Activated naive CD8-positive, alpha-beta T cell treated with anti-CD3 and anti-CD28 coated beads, Interleukin-2, amount 10 ng/mL, durations not matched to agents 7 days and 5 days (primary cell): Measurements from ENCODE around the gene SSBP3. TPM values are rescaled to one million over a fixed set of nuclear protein-coding genes. Genes with fewer than 3 reads are reported as not detected.
"Not testable (repeated sequence)": the region's sequence is repeated elsewhere in the genome, so short reads cannot be mapped to it uniquely, and the experiment has no call there.

Source experiments
- ATAC-seq: fragments of 150-1000 bp; cut with Tn5 transposase; one replicate; pipeline ENCODE4 v1.10.0; 2021; ENCODE audit warnings: low read depth, moderate library complexity
- POLR2A ChIA-PET: fragments of 350-600 bp; sonication (Branson Sonifier 250); formaldehyde crosslinking; loops from one replicate; lab custom pipeline; 2021; ENCODE audit warnings: antibody characterized with exemption; lab: Charles Lee
- DNase-seq: peaks from one replicate; pipeline ENCODE4 v3.0.0; 2021
- H3K27ac Mint-ChIP-seq: one replicate; pipeline ENCODE4 v1.8.0; 2022; ENCODE audit warnings: mild to moderate bottlenecking, mixed read lengths
- H3K27me3 Mint-ChIP-seq: one replicate; pipeline ENCODE4 v1.8.0; 2022; ENCODE audit warnings: mild to moderate bottlenecking, moderate library complexity, mixed read lengths
- H3K36me3 Mint-ChIP-seq: one replicate; pipeline ENCODE4 v1.8.0; 2021; ENCODE audit warnings: mild to moderate bottlenecking, mixed read lengths
- H3K4me1 Mint-ChIP-seq: one replicate; pipeline ENCODE4 v1.8.0; 2021; ENCODE audit warnings: mixed read lengths
- H3K4me3 Mint-ChIP-seq: one replicate; pipeline ENCODE4 v1.8.0; 2022; ENCODE audit warnings: mild to moderate bottlenecking, moderate library complexity, mixed read lengths
- H3K9me3 Mint-ChIP-seq: one replicate; pipeline ENCODE4 v1.8.0; 2021; ENCODE audit warnings: mixed read lengths
- total RNA-seq, 2 experiments: library from RNA; stranded (reverse); gene quantifications; one replicate each; pipeline ENCODE4 v1.2.3, GENCODE V29; 2021

Gene SSBP3
- total RNA-seq, 2 experiments from 2014 or later, result 109 to 126 TPM

- Mint-ChIP-seq H3K4me1 (peaks cover 39% of the 10 kb centered on the region), H3K27ac (no peak overlapping the region), H3K9me3 (no peaks in the 10 kb centered on the region), H3K36me3 (peaks cover 58% of the 10 kb centered on the region), H3K27me3 (no peaks in the 10 kb centered on the region), H3K4me3 (no peak overlapping the region)
- POLR2A ChIA-PET, result interaction anchor here (0.6 kb wide), 1 partner anchor 529 kb away, joined by 3 read pairs; no protein-coding TSS in a partner anchor
- DNase-seq (no peak), ATAC-seq (no peak)
Measured at GRCh38 chr1:54397980-54398379, 8.2 kb downstream of the SSBP3 start.

- ATAC-seq, result no peak
- Mint-ChIP-seq H3K4me3 (no peak overlapping the region), H3K4me1 (peaks cover 32% of the 10 kb centered on the region), H3K9me3 (no peaks in the 10 kb centered on the region), H3K27me3 (no peaks in the 10 kb centered on the region), H3K27ac (no peak overlapping the region), H3K36me3 (peaks cover 55% of the 10 kb centered on the region)
- DNase-seq, result no peak
- POLR2A ChIA-PET, result interaction anchor here (0.6 to 1.6 kb wide), 4 partner anchors 9 to 92 kb away, joined by 3 to 4 read pairs (median 3); partner anchors contain the start of gene SSBP3
Measured at GRCh38 chr1:54397090-54397591, 9.1 kb downstream of the SSBP3 start.

- Mint-ChIP-seq H3K27ac (peak overlapping the region; percentile 46), H3K4me1 (peaks cover 25% of the 10 kb centered on the region), H3K27me3 (no peaks in the 10 kb centered on the region), H3K36me3 (peaks cover 50% of the 10 kb centered on the region), H3K4me3 (no peak overlapping the region), H3K9me3 (no peaks in the 10 kb centered on the region)
- DNase-seq (no peak), ATAC-seq (no peak)
- POLR2A ChIA-PET, result interaction anchor here (0.6 to 1.6 kb wide), 6 partner anchors 10 to 137 kb away, joined by 3 to 10 read pairs (median 4); partner anchors contain the start of gene SSBP3
Measured at GRCh38 chr1:54396261-54396933, 9.8 kb downstream of the SSBP3 start.

GRCh38 chr1:54395281-54395934 is 10.8 kb downstream of the SSBP3 start:
- no peak for DNase-seq
- Mint-ChIP-seq H3K36me3 (peaks cover 40% of the 10 kb centered on the region), H3K9me3 (no peaks in the 10 kb centered on the region), H3K27me3 (no peaks in the 10 kb centered on the region), H3K4me3 (no peak overlapping the region), H3K4me1 (peaks cover 16% of the 10 kb centered on the region), H3K27ac (no peak overlapping the region)
- no peak for ATAC-seq
- POLR2A ChIA-PET, result interaction anchor here (0.7 to 1.6 kb wide), 4 partner anchors 11 to 109 kb away, joined by 4 to 5 read pairs (median 4); partner anchors contain the start of gene SSBP3

- POLR2A ChIA-PET, result interaction anchor here (0.6 to 0.7 kb wide), 2 partner anchors 10 to 28 kb away, joined by 3 read pairs; no protein-coding TSS in a partner anchor
- DNase-seq (no peak), ATAC-seq (no peak)
- Mint-ChIP-seq H3K36me3 (peaks cover 34% of the 10 kb centered on the region), H3K4me3 (no peak overlapping the region), H3K4me1 (peaks cover 7% of the 10 kb centered on the region), H3K27me3 (no peaks in the 10 kb centered on the region), H3K9me3 (no peaks in the 10 kb centered on the region), H3K27ac (no peak overlapping the region)
Measured at GRCh38 chr1:54394104-54394503, 12.1 kb downstream of the SSBP3 start.

- Mint-ChIP-seq H3K4me3 (no peak overlapping the region), H3K27me3 (no peaks in the 10 kb centered on the region), H3K36me3 (peaks cover 31% of the 10 kb centered on the region), H3K27ac (no peak overlapping the region), H3K4me1 (peaks cover 12% of the 10 kb centered on the region), H3K9me3 (no peaks in the 10 kb centered on the region)
- DNase-seq (no peak), ATAC-seq (no peak)
- POLR2A ChIA-PET, result no interaction called here
Measured at GRCh38 chr1:54392401-54392800, 13.8 kb downstream of the SSBP3 start.

- Mint-ChIP-seq H3K36me3 (peaks cover 30% of the 10 kb centered on the region), H3K27ac (no peak overlapping the region), H3K27me3 (no peaks in the 10 kb centered on the region), H3K4me3 (no peak overlapping the region), H3K4me1 (peaks cover 15% of the 10 kb centered on the region), H3K9me3 (no peaks in the 10 kb centered on the region)
- no peak for DNase-seq
- POLR2A ChIA-PET, result interaction anchor here (0.6 kb wide), 1 partner anchor 181 kb away, joined by 3 read pairs; no protein-coding TSS in a partner anchor
- no peak for ATAC-seq
Measured at GRCh38 chr1:54391450-54392209, 14.6 kb downstream of the SSBP3 start.

GRCh38 chr1:54390655-54391054 is 15.5 kb downstream of the SSBP3 start:
- no peak overlapping the region for H3K27ac Mint-ChIP-seq
- ATAC-seq (no peak), DNase-seq (no peak)
- peaks cover 25% of the 10 kb centered on the region for H3K36me3 Mint-ChIP-seq
- no peaks in the 10 kb centered on the region for H3K9me3 Mint-ChIP-seq
- POLR2A ChIA-PET, result interaction anchor here (0.6 kb wide), 1 partner anchor 180 kb away, joined by 3 read pairs; no protein-coding TSS in a partner anchor
- H3K4me1 Mint-ChIP-seq, result peaks cover 15% of the 10 kb centered on the region
- no peaks in the 10 kb centered on the region for H3K27me3 Mint-ChIP-seq
- H3K4me3 Mint-ChIP-seq, result no peak overlapping the region

- H3K36me3 Mint-ChIP-seq, result peaks cover 26% of the 10 kb centered on the region
- H3K4me1 Mint-ChIP-seq, result peaks cover 23% of the 10 kb centered on the region
- ATAC-seq, H3K27me3 Mint-ChIP-seq, H3K9me3 Mint-ChIP-seq, H3K27ac Mint-ChIP-seq, POLR2A ChIA-PET, DNase-seq, H3K4me3 Mint-ChIP-seq: not testable (repeated sequence)
Measured at GRCh38 chr1:54389608-54390007, 16.6 kb downstream of the SSBP3 start.

GRCh38 chr1:54387419-54387818 is 18.8 kb downstream of the SSBP3 start:
- H3K27ac Mint-ChIP-seq, result no peak overlapping the region
- POLR2A ChIA-PET, result no interaction called here
- H3K27me3 Mint-ChIP-seq, result no peaks in the 10 kb centered on the region
- peaks cover 25% of the 10 kb centered on the region for H3K4me1 Mint-ChIP-seq
- H3K36me3 Mint-ChIP-seq, result peaks cover 24% of the 10 kb centered on the region
- H3K9me3 Mint-ChIP-seq, result no peaks in the 10 kb centered on the region
- no peak for DNase-seq
- ATAC-seq, result no peak
- no peak overlapping the region for H3K4me3 Mint-ChIP-seq

GRCh38 chr1:54385727-54386022 is 20.5 kb downstream of the SSBP3 start:
- ATAC-seq (no peak), DNase-seq (no peak)
- no peaks in the 10 kb centered on the region for H3K27me3 Mint-ChIP-seq
- H3K27ac Mint-ChIP-seq, result no peak overlapping the region
- H3K36me3 Mint-ChIP-seq, result peaks cover 26% of the 10 kb centered on the region
- no peaks in the 10 kb centered on the region for H3K9me3 Mint-ChIP-seq
- POLR2A ChIA-PET, result interaction anchor here (0.9 to 1.5 kb wide), 2 partner anchors 11 to 13 kb away, joined by 3 read pairs; no protein-coding TSS in a partner anchor
- peaks cover 37% of the 10 kb centered on the region for H3K4me1 Mint-ChIP-seq
- H3K4me3 Mint-ChIP-seq, result no peak overlapping the region

- ATAC-seq (no peak), DNase-seq (no peak)
- H3K36me3 Mint-ChIP-seq, result peaks cover 25% of the 10 kb centered on the region
- H3K27ac Mint-ChIP-seq, result peak overlapping the region; percentile 17
- no peaks in the 10 kb centered on the region for H3K9me3 Mint-ChIP-seq
- POLR2A ChIA-PET, result interaction anchor here (0.9 to 1.5 kb wide), 2 partner anchors 11 to 12 kb away, joined by 3 read pairs; no protein-coding TSS in a partner anchor
- no peaks in the 10 kb centered on the region for H3K27me3 Mint-ChIP-seq
- H3K4me3 Mint-ChIP-seq, result no peak overlapping the region
- peaks cover 42% of the 10 kb centered on the region for H3K4me1 Mint-ChIP-seq
Measured at GRCh38 chr1:54384918-54385726, 21.1 kb downstream of the SSBP3 start.
